Measurements from ENCODE around the gene MOB3B. TPM values are rescaled to one million over a fixed set of nuclear protein-coding genes. Genes with fewer than 3 reads are reported as not detected.

MOB3B gene
- total and polyA plus RNA-seq, 2 of the 13 experiments (the other 11 are each of a cell fraction or from before 2014, with no cell fraction given), result 0.03 to 0.09 TPM

DNA sequence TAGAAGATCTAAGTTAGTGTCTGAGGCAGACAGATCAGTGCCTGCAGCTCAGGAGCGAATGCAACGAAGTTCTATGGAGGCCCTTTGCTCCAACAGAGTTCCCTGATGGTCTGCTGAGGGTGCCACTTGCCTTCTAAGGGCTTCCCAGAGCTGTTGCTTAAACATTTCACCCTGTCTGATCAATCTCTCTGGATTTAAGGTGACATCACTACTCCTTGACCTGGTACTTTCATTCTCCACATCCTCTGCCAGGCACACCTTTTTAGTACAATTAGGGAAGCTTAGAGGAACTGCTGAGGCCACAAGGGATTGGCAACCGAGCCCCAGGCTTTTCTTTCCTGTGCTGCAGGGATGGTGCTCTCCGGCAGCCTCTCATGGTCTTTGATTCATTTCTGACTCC, 99.7 kb downstream of the MOB3B start:
- POLR2A ChIA-PET, result no interaction called here
- H2AFZ ChIP-seq (ENCODE audit: low read length), result no peak overlapping the region
- peaks cover 0 to 17% of the 10 kb centered on the region in 2 experiments; a peak in 2 of 5 replicates for H3K27me3 ChIP-seq (ENCODE audit: control insufficient read depth in 1 of 2, insufficient read depth in 2 of 2, low read length in 2 of 2)
- H3K9me3 ChIP-seq (ENCODE audit: low read length), result no peaks in the 10 kb centered on the region
- DNase-seq (ENCODE audit: low spot score) (no peak), ATAC-seq (no peak), FAIRE-seq (no peak)
- H3K79me2 ChIP-seq (ENCODE audit: insufficient read depth, low read length), result no peaks in the 10 kb centered on the region
- 13% methylated on average over 4 of the region's 4 CpGs for WGBS (ENCODE audit: low lambda C conversion rate)
- BruUV-seq (replicated peaks), result no TSS peak
- H3K27ac ChIP-seq (ENCODE audit: extremely low read length, insufficient read depth, low read length), result no peak overlapping the region
- H3K4me2 ChIP-seq (ENCODE audit: low read depth, low read length), result no peak overlapping the region
- in situ Hi-C loops (cut with HindIII; ENCODE audit: extremely low pct_ligation_motif_present, low pct_unique_long_range_greater_than_20kb) (no loop called here), intact Hi-C loops (cut with micrococcal nuclease; ENCODE audit: unreplicated experiment) (no loop called here)
- H3K4me3 ChIP-seq (replicated peaks in 1 of 3; ENCODE audit: insufficient read depth in 1 of 3, low read depth in 2 of 3, low read length in 3 of 3), result no peak overlapping the region
- TF ChIP-seq MAF1 (CRISPR knock-in tag; IDR thresholded peaks at IDR 0.05; ENCODE audit: borderline replicate concordance), result no peak
- no peak for TF ChIP-seq ZNF556 (CRISPR knock-in tag; IDR thresholded peaks at IDR 0.05; ENCODE audit: borderline replicate concordance)
- no peak for TF ChIP-seq TBX2 (CRISPR knock-in tag; IDR thresholded peaks at IDR 0.05; ENCODE audit: borderline replicate concordance)
- no peak for TF ChIP-seq PTBP1 (IDR thresholded peaks at IDR 0.05; ENCODE audit: low read depth, low read length, poor library complexity, severe bottlenecking)
- TF ChIP-seq, protein P1, sequence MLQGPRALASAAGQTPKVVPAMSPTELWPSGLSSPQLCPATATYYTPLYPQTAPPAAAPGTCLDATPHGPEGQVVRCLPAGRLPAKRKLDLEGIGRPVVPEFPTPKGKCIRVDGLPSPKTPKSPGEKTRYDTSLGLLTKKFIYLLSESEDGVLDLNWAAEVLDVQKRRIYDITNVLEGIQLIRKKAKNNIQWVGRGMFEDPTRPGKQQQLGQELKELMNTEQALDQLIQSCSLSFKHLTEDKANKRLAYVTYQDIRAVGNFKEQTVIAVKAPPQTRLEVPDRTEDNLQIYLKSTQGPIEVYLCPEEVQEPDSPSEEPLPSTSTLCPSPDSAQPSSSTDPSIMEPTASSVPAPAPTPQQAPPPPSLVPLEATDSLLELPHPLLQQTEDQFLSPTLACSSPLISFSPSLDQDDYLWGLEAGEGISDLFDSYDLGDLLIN (CRISPR knock-in tag; IDR thresholded peaks at IDR 0.05; ENCODE audit: borderline replicate concordance), result no peak
- TF ChIP-seq SRSF9 (IDR thresholded peaks at IDR 0.05; ENCODE audit: borderline replicate concordance, insufficient read depth, low read depth, low read length, poor library complexity, severe bottlenecking), result no peak
- no peak for TF ChIP-seq ZNF549 (CRISPR knock-in tag; IDR thresholded peaks at IDR 0.05)
- TF ChIP-seq, protein P2, sequence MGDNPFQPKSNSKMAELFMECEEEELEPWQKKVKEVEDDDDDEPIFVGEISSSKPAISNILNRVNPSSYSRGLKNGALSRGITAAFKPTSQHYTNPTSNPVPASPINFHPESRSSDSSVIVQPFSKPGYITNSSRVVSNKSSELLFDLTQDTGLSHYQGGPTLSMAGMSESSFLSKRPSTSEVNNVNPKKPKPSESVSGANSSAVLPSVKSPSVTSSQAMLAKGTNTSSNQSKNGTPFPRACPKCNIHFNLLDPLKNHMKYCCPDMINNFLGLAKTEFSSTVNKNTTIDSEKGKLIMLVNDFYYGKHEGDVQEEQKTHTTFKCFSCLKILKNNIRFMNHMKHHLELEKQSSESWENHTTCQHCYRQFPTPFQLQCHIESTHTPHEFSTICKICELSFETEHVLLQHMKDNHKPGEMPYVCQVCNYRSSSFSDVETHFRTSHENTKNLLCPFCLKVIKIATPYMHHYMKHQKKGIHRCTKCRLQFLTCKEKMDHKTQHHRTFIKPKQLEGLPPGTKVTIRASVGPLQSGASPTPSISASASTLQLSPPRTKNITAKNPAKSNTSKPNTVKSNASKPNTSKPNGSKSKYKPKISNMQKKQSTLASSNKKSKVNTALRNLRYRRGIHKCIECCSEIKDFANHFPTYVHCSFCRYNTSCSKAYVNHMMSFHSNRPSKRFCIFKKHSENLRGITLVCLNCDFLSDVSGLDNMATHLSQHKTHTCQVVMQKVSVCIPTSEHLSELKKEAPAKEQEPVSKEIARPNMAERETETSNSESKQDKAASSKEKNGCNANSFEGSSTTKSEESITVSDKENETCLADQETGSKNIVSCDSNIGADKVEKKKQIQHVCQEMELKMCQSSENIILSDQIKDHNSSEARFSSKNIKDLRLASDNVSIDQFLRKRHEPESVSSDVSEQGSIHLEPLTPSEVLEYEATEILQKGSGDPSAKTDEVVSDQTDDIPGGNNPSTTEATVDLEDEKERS (CRISPR knock-in tag; IDR thresholded peaks at IDR 0.05), result no peak
- TF ChIP-seq SCMH1 (CRISPR knock-in tag; IDR thresholded peaks at IDR 0.05; ENCODE audit: borderline replicate concordance), result no peak
- no peak for TF ChIP-seq EZH2 (conservative IDR thresholded peaks at IDR 0.05; ENCODE audit: low read depth, low read length)
- no peak for TF ChIP-seq IRX3 (CRISPR knock-in tag; IDR thresholded peaks at IDR 0.05; ENCODE audit: borderline replicate concordance, low read depth)
- TF ChIP-seq, protein P3, sequence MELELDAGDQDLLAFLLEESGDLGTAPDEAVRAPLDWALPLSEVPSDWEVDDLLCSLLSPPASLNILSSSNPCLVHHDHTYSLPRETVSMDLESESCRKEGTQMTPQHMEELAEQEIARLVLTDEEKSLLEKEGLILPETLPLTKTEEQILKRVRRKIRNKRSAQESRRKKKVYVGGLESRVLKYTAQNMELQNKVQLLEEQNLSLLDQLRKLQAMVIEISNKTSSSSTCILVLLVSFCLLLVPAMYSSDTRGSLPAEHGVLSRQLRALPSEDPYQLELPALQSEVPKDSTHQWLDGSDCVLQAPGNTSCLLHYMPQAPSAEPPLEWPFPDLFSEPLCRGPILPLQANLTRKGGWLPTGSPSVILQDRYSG (CRISPR knock-in tag; IDR thresholded peaks at IDR 0.05), result no peak
- no peak for TF ChIP-seq ZFAT (CRISPR knock-in tag; conservative IDR thresholded peaks at IDR 0.05)
- H3K4me1 ChIP-seq (ENCODE audit: insufficient read depth, low read length), result no peaks in the 10 kb centered on the region
- H3K36me3 ChIP-seq (replicated peaks in 1 of 2; ENCODE audit: control insufficient read depth in 1 of 2, insufficient read depth in 2 of 2, low read length in 2 of 2), result no peaks in the 10 kb centered on the region
- CTCF ChIA-PET (ENCODE audit: low intra/inter-chr PET ratio, low total read pairs), result no interaction called here
- no peaks in the 10 kb centered on the region for H4K20me1 ChIP-seq (ENCODE audit: insufficient read depth, low read length)
- H3K9ac ChIP-seq (ENCODE audit: insufficient read depth, low read depth, low read length), result no peak overlapping the region

Data from HepG2 (cell line).